HL-60 (cell line): Measurements from ENCODE around the gene MAD1L1.

ENCODE experiments used
- DNase-seq, 2 experiments: peaks; one replicate each; pipeline ENCODE4 v3.0.0-alpha.2; 2010 to 2020; ENCODE audit warnings: low read depth in 1 of 2, low spot score in 1 of 2
- H3K27ac ChIP-seq: fragments of 250-450 bp; sonication (Bioruptor Pico); replicated peaks from 2 replicates; pipeline ENCODE4 v1.5.1; 2020; ENCODE audit warnings: mild to moderate bottlenecking, moderate library complexity
- H3K27me3 ChIP-seq: fragments of 250-450 bp; sonication (Bioruptor Pico); 2 replicates; pipeline ENCODE4 v1.5.1; 2021; ENCODE audit warnings: mild to moderate bottlenecking, moderate library complexity; ENCODE audit not compliant: insufficient read depth, poor library complexity, severe bottlenecking
- H3K4me3 ChIP-seq: replicated peaks from 2 replicates; pipeline ENCODE4 v1.5.1; 2011; ENCODE audit warnings: mild to moderate bottlenecking, control low read depth, low read length; ENCODE audit not compliant: insufficient read depth
- GABPA ChIP-seq: IDR thresholded peaks from 2 replicates; pipeline ENCODE4 v1.6.1; 2012; ENCODE audit warnings: low read depth
- POLR2AphosphoS5 ChIP-seq: IDR thresholded peaks from 2 replicates; pipeline ENCODE4 v1.6.1; 2012; ENCODE audit warnings: low read depth
- SPI1 ChIP-seq: IDR thresholded peaks from 2 replicates; pipeline ENCODE4 v1.6.1; 2012; ENCODE audit warnings: low read depth, mild to moderate bottlenecking, borderline replicate concordance
- TF ChIP-seq, protein P1 (sequence below): IDR thresholded peaks from one replicate; pipeline ENCODE4 v1.5.1; 2011; ENCODE audit warnings: low read length, control low read depth, inconsistent platforms; ENCODE audit not compliant: insufficient read depth
- TF ChIP-seq, protein P2 (sequence below): IDR thresholded peaks from 2 replicates; pipeline ENCODE4 v1.6.1; 2012; ENCODE audit warnings: low read depth; ENCODE audit not compliant: insufficient replicate concordance

The MAD1L1 gene

DNA sequence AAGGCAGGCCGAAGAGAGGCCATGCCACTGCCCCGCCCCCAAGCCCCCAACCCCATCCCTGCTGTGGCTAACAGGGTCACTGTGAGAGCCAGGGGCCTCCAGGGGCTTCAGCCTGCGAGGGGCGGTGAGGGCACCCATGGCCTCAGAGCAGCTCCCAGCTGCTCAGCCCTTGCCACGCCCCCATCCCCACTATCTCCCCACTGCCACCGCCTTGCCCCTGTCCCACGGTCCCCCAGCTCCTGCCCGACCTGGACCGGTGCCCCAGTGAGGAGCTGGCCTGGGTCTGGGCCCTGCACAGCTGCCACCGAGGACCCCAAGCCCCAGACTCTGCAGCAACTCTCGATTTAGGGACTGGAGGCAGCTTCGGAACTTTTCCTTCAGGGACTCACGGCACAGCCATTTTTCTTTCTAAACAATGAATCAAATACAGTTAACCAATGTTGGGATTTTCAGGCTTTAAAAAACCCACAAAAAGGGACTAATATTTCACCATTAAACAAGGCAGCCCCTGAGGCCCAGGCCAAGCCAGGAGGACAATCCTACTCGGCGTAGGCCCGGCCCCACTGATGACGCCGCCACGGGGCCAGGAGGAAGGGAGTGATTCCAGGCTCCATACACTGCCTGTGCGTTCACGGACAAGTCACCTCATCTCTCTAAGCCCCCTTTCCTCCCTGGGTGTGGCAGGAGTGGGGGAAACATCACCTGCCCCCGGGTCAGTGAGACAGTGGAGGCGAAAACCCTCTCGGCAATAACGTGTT lies 325.6 kb downstream of the MAD1L1 start:
- no peak for DNase-seq
- TF ChIP-seq SPI1, result no peak
- TF ChIP-seq, protein P1, sequence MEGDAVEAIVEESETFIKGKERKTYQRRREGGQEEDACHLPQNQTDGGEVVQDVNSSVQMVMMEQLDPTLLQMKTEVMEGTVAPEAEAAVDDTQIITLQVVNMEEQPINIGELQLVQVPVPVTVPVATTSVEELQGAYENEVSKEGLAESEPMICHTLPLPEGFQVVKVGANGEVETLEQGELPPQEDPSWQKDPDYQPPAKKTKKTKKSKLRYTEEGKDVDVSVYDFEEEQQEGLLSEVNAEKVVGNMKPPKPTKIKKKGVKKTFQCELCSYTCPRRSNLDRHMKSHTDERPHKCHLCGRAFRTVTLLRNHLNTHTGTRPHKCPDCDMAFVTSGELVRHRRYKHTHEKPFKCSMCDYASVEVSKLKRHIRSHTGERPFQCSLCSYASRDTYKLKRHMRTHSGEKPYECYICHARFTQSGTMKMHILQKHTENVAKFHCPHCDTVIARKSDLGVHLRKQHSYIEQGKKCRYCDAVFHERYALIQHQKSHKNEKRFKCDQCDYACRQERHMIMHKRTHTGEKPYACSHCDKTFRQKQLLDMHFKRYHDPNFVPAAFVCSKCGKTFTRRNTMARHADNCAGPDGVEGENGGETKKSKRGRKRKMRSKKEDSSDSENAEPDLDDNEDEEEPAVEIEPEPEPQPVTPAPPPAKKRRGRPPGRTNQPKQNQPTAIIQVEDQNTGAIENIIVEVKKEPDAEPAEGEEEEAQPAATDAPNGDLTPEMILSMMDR, result no peak
- Histone ChIP-seq H3K4me3 (no peak overlapping the region), H3K27ac (no peak overlapping the region), H3K27me3 (no peaks in the 10 kb centered on the region)

DNA sequence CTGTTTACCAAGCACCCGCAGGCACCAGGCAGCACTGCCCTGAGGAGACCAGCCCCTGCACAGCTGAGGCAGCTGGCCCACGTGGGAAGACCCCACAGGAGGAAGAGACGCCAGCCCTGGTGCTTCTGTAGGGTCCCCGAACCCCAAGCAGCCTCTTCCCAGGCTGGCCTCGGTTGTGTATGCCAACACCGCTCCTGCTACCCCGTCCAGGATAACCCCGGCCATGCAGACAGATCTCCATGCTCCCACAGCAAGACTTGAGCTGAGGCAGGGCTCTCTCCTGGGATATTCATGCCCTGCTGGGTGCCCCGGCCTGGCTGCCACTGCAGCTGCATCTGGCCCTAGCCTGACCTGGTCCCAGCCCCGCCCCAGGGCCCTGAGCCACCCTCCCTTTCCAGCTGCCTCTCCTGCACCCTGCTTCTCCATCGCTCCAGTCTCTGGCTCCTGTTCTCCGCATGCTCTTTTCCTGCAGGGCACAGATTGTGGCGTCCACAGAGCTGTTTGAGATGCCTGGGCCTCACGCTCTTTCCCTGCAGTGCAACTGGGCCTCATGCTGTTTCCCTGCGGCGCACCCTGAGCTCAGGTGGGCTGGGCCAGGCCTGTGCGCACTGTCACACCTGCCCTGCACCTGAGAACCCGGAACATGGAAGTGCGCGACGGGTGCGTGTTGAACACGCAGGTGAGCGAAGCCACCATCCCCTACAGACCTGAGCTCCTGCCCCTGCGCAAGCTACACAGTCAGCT lies 326.5 kb downstream of the MAD1L1 start:
- Histone ChIP-seq H3K27me3 (no peaks in the 10 kb centered on the region), H3K27ac (no peak overlapping the region), H3K4me3 (no peak overlapping the region)
- TF ChIP-seq, protein P1, result no peak
- TF ChIP-seq, protein P2, sequence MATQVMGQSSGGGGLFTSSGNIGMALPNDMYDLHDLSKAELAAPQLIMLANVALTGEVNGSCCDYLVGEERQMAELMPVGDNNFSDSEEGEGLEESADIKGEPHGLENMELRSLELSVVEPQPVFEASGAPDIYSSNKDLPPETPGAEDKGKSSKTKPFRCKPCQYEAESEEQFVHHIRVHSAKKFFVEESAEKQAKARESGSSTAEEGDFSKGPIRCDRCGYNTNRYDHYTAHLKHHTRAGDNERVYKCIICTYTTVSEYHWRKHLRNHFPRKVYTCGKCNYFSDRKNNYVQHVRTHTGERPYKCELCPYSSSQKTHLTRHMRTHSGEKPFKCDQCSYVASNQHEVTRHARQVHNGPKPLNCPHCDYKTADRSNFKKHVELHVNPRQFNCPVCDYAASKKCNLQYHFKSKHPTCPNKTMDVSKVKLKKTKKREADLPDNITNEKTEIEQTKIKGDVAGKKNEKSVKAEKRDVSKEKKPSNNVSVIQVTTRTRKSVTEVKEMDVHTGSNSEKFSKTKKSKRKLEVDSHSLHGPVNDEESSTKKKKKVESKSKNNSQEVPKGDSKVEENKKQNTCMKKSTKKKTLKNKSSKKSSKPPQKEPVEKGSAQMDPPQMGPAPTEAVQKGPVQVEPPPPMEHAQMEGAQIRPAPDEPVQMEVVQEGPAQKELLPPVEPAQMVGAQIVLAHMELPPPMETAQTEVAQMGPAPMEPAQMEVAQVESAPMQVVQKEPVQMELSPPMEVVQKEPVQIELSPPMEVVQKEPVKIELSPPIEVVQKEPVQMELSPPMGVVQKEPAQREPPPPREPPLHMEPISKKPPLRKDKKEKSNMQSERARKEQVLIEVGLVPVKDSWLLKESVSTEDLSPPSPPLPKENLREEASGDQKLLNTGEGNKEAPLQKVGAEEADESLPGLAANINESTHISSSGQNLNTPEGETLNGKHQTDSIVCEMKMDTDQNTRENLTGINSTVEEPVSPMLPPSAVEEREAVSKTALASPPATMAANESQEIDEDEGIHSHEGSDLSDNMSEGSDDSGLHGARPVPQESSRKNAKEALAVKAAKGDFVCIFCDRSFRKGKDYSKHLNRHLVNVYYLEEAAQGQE, result no peak
- no peak for TF ChIP-seq SPI1
- DNase-seq, result no peak

DNA sequence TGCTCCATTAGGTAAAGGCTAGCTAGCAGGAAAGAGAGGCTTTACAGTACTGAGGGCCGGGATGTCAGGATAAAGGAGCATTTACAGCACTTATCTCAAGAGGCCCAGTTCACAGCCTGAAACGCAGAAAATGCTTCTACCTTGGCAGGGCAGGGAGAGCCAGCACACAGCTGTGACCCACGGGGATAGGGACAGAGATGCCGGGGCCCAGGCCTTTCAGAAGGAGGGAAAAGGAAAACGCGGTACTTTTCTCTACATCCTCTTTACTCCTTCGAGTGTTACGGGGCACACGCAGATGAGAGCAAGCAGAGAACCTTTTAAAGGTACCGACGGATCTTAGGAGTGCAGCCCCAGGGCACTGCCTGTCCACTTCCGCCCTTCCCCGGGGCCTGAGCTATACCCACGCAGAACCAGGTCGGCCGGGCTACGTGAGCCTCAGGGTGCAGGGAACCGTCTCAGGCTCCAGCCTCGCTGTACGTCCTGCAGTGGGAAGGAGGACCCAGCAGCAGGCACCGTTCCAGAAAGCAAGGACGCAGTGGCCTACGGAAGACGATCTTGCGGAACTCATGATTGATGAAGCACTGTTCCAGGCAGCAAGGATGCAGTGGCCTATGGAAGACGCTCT lies 330.4 kb downstream of the MAD1L1 start:
- H3K27ac ChIP-seq, result no peak overlapping the region
- no peak for DNase-seq
- H3K27me3 ChIP-seq, result no peaks in the 10 kb centered on the region
- TF ChIP-seq, protein P2, result no peak
- TF ChIP-seq SPI1 (no peak), POLR2AphosphoS5 (no peak), GABPA (no peak)
- TF ChIP-seq, protein P1, result no peak
- H3K4me3 ChIP-seq, result no peak overlapping the region
